Stimulated activated naive CD4-positive, alpha-beta T cell treated with Interleukin-2 at 50 U/mL for 16 hours (primary cell): Measurements from ENCODE around the gene TESK2.

Source experiments
- DNase-seq: peaks from one replicate; lab custom pipeline; 2025; lab: John Stamatoyannopoulos, UW

TESK2 gene

GRCh38 chr1:45303520-45304310, 187.2 kb downstream of the TESK2 start:
- DNase-seq: peak; percentile 99

- no peak for DNase-seq
These were observed 188.3 kb downstream of the TESK2 start for GRCh38 chr1:45302505-45303150.

- DNase-seq: no peak
These were observed 190.3 kb downstream of the TESK2 start for GRCh38 chr1:45300669-45300997.

- no peak for DNase-seq
These were observed 190.8 kb downstream of the TESK2 start for GRCh38 chr1:45299981-45300668.

GRCh38 chr1:45299296-45299695, 191.7 kb downstream of the TESK2 start:
- no peak for DNase-seq

- DNase-seq: no peak
These were observed 193.2 kb downstream of the TESK2 start for GRCh38 chr1:45297666-45298356.
